ENCODE measurements around the gene SLC13A4.

DNA sequence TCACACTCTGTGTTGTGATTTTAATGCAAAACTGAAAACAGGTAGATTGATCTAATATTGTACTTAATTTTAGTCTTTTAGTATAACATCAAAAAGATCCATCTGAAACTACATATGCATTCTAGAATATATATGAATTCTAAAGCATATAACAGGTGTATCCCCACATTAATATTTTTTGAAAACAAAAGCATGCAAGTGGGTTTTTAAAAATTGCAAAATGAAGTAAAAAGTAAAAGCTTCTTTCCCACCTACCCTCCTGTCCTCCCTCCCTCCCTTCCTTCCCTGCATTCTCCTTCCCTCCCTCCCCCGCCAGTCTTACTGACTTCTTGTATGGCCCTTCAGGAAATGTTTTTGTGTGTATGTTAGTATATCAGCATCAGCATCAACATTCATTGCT is 80.2 kb downstream of the SLC13A4 start:
- TF ChIP-seq CTCF (IDR thresholded peaks at IDR 0.05; ENCODE audit: low read depth, low read length, missing input control) = no peak
- no peak for TF ChIP-seq REST (IDR thresholded peaks at IDR 0.05)
- no peak for TF ChIP-seq RAD21 (IDR thresholded peaks at IDR 0.05)
- TF ChIP-seq, protein P1, sequence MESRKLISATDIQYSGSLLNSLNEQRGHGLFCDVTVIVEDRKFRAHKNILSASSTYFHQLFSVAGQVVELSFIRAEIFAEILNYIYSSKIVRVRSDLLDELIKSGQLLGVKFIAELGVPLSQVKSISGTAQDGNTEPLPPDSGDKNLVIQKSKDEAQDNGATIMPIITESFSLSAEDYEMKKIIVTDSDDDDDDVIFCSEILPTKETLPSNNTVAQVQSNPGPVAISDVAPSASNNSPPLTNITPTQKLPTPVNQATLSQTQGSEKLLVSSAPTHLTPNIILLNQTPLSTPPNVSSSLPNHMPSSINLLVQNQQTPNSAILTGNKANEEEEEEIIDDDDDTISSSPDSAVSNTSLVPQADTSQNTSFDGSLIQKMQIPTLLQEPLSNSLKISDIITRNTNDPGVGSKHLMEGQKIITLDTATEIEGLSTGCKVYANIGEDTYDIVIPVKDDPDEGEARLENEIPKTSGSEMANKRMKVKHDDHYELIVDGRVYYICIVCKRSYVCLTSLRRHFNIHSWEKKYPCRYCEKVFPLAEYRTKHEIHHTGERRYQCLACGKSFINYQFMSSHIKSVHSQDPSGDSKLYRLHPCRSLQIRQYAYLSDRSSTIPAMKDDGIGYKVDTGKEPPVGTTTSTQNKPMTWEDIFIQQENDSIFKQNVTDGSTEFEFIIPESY (IDR thresholded peaks at IDR 0.05) = no peak
- TF ChIP-seq MAX (IDR thresholded peaks at IDR 0.05) = no peak
- no peak for TF ChIP-seq GABPA (IDR thresholded peaks at IDR 0.05 in 1 of 2, conservative IDR thresholded peaks at IDR 0.05 in 1 of 2)
- TF ChIP-seq, protein P2, sequence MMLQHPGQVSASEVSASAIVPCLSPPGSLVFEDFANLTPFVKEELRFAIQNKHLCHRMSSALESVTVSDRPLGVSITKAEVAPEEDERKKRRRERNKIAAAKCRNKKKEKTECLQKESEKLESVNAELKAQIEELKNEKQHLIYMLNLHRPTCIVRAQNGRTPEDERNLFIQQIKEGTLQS (IDR thresholded peaks at IDR 0.05) = no peak

Data from liver (tissue), 3 donors.